CD4-positive, alpha-beta T cell treated with Interleukin-6 at 100 ng/mL for 8 hours (primary cell): ENCODE measurements around the gene GRAMD1B.
A peak's percentile ranks its signal among the peaks of the same experiment; 100 is the strongest.
"Not testable (repeated sequence)": the region's sequence is repeated elsewhere in the genome, so short reads cannot be mapped to it uniquely, and the experiment has no call there.

Experiments used
- DNase-seq: peaks from one replicate; pipeline ENCODE4 v3.0.0-alpha.2; 2020; ENCODE audit warnings: mixed read lengths, low spot score

GRAMD1B gene

DNA sequence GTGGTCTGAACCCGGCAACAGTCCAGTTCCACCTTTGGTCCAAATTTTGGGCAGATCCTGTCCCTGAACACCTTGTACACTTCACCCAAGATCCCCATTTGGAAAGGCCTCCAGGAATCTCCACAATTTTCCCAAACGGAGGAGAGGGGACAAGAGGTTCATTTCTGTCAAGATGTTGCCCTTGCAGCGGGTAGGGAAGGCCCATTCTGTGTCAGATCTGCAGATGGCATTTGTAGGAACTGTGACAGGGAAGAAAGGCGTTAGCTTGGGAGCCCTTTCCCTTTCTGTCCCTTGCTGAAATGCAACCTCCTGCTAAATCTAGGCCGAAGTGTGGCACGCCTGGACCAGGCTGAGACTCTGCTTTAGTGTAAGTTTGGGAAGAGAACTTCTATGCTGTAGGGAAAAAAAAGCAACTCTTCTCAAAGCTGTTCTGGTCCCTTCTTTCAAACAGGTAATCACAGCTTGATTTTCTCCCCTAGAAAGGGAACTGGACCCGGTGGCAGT is 138.3 kb downstream of the GRAMD1B start:
- DNase-seq: no peak

DNA sequence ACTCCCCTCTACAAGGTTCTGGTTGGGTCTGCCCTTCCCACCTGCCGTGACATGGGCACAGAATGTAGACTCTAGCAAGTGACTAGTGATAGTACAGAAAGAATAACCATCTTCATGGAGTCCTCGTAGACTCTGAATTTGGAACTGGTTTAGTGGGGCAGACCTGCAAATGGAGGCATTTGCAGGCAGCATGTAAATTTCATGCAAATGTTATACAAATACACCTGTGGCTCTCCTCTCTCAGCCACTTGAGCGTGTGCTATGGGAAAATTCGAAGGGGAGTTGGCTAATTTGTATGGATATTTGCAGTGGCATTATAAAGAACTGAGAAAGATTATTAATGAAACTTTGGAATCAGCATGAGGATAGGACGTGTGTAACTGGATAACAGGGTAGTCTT is 139.3 kb downstream of the GRAMD1B start:
- no peak for DNase-seq

DNA sequence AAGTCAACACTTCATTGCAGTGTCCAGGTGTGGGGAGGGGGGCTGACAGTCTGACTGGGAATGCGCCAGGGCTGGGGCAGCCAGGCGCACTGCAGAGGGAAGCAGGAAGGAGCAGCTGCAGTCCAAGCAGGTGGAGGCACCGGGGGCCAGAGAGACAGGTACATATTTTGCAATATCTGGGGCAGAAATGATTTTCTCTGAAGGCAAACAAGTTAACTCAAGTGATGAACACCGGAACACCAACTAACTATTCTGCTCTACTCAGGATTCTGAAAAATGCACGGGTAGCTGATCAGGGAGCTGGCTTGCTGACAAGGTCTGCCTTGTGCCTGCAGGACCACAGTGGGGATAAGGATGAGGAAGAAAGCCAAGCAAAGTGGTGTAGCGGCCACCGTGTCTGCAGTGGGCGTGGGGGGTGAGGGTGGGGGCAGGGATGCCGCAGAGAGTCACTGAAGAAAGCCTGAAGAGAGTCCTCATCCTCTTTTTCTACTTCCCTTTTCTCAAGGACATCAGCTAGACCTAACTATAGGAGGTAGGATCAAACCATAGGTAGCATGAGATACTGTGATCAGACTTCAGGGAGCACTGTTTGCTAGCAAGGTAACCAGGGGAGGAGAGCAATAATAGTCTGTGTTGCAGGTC is 141.0 kb downstream of the GRAMD1B start:
- no peak for DNase-seq

DNA sequence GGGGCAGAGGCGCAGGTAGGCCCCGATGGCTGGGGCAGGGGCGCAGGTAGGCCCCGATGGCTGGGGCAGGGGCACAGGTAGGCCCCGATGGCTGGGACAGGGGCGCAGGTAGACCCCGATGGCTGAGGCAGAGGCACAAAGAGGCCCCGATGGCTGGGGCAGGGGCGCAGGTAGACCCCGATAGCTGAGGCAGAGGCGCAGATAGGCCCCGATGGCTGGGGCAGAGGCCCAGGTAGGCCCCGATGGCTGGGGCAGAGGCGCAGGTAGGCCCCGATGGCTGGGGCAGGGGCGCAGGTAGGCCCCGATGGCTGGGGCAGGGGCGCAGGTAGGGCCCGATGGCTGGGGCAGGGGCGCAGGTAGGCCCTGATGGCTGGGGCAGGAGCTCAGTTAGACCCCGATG is 142.7 kb downstream of the GRAMD1B start:
- not testable (repeated sequence) for DNase-seq

DNA sequence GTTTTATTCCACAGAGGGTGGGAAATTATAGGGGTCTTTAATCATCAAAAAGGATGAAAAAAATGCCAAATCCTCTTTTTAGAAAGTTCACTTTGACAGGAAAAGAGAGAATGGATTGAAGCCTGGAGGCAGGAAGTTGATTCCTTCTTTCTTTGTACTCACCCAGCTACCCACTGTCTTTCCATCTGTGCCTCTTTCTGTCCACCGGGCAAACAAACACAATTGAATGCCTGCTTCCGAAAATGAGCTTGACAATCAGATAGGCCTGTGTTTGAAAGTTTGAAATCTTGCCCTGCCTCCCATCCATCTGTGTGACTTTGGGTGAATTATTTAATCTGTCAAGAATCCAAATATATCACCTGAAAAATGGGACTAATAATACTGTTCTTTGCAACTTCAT is 143.2 kb downstream of the GRAMD1B start:
- no peak for DNase-seq

DNA sequence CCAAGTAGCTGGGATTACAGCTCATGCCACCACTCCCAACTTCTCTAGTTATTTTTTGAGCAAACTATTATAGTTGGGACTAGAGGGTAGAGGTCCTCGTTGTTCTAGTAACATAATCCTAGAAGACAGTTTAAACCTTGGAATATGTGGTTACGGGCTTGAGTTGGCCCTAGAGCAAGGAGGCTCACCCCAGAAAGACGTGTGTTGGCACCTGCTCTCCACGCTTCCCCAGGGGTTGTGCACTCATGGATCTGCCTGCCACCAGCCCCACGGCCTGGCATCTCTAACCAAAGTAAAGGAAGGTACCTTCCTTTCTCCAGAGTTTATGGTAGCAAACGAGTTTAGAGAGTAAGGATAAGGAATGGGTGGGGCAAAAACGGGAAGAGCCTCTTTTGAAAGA is 145.4 kb downstream of the GRAMD1B start:
- DNase-seq: no peak

DNA sequence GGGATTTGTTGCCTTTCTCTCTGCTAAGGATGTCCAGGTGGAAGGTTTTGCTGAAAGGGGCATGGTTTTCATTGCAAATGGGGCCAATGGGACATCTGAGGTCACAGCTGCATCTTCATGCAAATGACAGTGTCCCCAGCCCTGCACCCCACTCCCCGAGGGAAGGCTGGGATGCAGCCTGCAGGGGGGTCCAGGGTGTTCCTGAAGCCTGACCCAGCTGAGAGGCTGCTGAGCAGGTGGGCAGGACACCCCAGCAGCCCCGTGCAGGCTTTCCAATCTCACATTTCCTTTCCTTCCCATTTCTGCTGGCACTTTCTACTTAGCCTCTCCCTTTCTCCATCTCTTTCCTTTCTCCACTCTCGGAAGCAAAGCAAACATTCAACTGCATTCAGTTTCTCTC is 146.0 kb downstream of the GRAMD1B start:
- DNase-seq: no peak

DNA sequence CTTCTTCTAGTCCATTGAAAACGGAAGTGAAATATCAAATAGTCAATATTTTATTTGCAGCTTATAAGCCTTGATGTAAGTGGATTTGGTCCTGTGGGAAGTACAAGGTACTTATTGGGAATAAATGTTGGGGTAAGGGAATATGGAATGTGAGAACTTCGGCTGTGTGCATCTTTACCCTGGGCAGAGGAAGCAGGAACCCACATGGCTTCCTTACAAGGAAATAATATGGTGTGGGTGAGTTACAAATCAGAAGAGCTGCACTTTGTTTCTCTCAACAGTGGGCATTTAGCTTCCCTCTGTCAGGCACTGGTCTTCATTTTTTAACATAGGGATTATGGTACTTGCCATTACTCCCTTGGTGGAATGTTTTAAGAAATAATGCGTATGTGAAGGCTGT is 146.4 kb downstream of the GRAMD1B start:
- DNase-seq: no peak

DNA sequence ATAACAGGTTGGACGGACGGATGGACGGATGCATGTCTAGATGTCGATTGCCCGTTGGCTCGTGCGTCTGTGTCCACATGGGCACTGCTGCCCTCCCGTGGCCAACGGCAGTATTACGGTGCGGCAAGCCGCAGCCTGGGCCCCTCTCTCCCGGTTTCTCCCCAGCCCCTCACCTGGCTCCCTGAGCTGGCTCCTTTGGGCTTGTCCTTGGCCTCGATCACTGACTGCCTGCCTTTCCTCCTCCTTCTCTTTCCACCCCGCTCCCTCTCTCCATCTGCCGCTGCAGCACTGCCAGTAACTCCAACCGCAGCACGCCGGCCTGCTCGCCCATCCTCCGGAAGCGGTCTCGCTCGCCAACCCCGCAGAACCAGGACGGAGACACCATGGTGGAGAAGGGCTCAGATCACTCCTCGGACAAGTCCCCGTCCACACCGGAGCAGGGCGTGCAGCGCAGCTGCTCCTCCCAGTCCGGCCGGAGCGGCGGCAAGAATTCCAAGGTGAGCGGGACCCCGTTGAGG is 147.1 kb downstream of the GRAMD1B start:
- DNase-seq: peak; percentile 36

DNA sequence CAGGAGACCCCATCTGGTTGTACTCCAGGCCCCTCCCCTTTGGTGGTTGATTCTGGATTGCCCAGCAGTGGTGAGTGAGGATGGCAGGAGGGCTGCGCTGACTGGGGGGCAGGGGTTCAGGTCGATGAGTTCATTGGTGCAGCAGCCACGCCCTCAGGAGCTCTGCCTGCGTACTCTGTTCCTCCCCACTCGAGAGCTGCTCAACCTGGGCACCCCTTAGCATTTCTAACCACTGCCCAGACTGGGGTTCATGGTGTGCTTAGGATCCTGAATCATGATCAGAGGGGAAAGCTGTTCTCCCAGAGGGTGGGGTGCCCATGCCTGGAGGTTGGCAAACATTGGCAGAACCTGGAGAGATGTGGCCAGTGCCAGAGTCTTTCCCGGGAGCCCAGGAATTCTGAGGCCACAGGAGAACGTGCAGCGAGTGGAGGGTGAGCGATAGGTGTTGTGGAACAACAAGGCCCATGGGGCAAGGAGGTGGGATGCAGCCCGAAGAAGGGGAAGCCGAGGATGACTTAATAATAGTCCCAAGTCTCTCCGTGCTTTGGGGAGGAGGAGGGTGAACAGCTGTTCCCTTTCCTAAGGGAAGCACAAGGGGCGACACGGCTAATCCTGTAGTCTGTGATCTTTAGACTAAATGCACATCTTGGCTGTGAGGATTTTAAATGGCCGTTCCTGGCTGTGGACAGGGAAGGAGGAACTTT is 148.9 kb downstream of the GRAMD1B start:
- DNase-seq: no peak

DNA sequence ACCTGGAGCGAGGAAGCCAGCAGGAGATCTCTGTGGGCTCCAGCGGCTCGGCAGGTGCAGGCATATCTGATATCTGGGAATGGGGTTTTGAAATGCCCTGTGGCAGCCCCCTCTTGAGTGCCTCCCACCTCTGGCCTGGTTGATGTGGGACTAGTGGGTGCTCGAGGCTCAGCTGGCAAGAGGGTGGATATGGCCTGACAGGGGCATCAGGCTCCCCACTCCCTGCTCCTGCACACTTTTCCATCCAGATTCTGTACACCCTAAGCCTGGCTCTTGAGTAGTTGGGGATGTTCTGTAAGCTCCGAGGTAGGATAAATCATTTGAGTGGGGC is 149.4 kb downstream of the GRAMD1B start:
- no peak for DNase-seq

DNA sequence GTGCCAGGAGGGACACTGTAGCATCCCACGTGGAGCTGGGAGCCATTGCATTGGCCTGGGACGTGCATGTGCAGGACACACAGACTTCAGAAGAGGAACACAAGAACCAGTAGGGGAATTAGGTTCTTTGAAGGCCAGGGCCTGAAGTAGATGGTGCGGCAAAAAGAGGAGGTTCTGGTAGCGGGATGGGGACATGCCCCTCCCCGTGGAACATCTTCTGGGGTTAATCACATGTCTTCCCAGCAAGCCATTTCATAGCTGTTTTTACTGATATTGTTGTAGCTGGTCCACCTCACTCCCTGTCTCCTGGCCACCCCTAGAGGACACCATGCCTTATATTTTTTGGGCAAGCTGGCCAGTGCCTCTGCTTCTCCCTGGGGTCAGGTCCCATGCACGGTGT is 150.1 kb downstream of the GRAMD1B start:
- no peak for DNase-seq

DNA sequence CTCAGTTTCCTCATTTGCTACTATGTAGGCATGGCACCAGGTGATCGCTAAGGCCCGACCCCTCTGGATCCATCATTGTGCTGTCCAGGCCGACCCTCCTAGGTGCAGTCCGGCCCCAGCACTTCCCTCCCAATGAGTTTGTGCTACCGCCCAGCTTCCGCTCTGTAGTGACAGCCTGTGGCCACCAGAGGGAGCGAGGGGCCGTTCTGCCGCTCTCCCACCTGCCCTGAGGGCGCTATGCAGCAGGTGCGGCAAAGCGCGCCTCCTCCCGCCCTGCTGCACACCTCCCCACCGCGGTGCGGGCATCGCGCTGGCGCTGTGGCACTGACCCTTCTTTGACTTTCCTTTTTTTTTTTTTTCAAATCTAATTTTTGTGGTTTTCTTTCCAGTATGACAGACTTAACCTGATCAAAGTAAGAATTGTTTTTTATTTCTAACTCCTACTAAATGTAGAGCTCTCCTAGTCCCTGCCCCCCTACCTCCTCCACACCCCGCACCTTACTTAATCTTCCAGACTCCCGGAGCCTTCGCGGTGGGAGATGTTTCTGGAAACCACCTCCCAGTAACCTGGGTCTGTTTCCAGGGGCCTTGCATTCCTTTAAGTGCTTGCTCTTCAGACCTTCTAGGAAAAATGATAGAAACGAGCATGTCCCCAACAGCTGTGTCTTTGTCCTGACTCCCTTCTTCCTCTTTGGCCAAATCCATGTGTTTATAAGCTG is 150.6 kb downstream of the GRAMD1B start:
- DNase-seq: peak; percentile 63

DNA sequence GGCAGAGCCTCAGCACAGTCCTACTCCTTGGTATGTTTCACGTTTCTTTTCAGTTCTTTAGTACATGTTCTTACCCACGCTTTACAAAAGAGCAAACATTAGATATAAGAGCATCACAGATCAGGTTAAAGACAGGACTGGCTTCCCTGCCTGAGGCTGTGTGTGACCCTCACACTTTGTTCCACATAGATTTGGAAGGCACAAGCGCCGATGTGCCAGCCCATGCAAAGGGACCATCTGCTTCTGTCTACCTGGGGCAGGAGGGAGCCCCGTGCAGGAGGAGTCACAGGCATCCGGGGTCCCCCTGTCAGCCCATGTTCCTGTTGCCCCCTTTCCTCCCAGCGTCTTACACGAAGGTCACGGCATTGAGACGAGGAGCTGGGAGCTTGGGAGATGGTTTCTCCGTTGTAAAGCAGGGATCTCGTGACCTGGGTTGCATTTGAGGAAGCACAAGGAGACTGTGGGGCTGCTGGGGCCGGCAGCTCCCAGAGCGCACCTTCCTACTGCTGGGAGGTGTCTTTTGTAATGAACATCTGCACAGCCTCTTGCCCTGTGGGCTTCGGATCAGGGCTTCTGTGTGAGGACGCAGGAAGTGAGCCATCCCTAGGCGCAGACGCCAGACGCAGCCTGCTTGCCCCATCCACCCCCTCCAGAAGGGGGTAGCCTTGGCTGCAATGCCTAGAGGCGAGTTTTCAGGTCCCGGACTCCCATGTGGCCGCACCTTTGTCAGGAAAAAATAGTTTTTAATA is 151.8 kb downstream of the GRAMD1B start:
- no peak for DNase-seq

DNA sequence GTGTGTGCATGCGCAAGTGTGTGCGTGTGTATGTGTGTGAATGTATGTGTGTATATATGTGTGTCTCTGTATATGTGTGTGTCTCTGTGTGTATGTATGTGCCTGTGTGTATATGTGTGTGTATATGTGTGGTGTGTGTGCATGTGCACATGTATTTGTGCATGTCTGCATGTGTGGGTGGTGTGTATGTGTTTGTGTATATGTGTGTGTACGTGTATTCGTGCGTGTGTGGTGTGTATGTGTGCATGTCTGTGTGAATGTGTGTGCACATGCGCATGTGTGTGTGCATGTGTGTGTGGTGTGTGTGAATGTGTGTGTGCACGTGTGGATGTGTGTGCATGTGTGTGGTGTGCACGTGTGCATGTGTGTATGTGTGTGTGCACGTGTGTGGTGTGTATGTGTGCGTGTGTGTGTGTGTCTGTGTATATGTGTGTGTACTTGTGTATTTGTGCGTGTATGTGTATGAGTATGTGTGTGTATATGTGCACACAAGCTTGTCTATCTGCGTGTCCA is 153.0 kb downstream of the GRAMD1B start:
- no peak for DNase-seq

DNA sequence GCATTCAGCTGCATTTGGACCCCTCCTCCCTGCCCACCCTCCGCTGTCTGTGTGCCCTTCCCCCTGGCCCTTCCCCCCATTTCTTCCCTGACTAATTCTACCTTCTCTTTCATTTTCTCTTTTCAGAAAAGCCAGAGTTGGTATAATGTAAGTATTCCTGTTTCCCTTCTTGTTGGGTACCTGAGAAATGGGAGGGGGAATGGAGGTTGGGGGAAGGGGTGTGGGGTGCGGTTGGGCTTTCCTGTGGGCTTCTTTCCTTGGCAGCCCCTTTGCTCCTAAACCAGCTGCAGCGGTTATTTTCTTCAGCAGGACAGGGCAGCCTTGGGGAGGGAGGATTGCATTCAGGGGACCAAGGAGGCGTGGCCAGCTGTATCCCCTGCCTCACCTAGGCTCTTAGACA is 154.1 kb downstream of the GRAMD1B start:
- DNase-seq: no peak

DNA sequence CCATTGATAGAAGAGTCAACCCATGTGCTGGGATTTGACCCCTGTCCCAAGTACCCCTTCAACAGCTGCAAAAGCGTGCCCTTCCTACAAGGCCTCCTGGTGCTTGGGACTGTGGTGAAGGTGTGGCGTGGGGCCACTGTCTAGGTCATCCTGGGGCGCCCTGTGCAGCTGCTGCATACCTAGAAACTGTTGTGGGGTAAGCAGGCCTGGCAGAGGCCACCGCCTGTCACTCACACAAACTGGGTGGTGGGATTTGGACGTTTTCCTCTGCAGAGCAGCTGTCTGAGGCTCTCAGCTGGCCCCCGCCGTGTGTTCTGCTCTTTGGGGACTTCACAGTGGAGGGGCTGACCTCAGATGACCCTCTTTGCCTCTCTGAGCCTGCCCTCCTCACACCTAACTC is 154.7 kb downstream of the GRAMD1B start:
- no peak for DNase-seq

DNA sequence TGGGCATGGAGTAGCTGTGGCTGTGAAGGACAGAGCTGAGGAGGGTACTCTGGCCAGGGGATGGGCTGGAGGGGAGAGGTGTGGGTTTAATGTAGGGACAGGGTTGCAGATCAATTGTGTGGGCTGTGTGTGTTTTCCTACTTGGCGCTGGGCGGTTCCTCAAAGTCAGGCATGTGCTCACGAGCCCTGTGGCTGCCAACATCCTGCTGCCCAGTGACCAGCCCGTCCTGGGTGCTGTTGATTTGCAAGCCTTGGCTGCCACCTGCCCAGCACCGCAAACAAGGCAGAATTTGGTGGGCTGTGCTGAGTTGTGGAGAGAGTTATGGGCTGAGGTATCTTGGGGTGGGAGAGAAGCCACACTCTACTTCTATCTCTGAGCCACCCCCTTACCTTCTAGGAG is 155.1 kb downstream of the GRAMD1B start:
- DNase-seq: no peak

DNA sequence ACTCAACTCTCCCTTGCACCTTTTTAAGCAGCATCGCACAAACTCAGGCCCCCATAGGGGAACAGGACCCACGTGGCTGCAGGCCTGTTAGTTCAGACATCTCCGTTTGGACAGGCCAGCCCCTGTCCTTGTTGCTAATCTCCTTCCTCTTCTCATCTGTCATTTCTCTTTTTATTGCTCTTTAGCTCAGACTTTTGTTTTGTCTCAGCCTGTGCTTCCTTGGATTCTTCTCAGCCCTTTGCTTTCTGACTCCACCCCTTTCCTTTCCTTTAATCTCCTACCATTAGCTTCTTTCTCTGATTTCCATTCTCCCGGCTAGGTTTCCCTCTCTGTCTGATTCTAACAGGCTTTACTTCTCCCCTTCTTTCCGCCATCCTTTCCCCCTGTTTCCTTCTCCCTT is 155.6 kb downstream of the GRAMD1B start:
- no peak for DNase-seq

DNA sequence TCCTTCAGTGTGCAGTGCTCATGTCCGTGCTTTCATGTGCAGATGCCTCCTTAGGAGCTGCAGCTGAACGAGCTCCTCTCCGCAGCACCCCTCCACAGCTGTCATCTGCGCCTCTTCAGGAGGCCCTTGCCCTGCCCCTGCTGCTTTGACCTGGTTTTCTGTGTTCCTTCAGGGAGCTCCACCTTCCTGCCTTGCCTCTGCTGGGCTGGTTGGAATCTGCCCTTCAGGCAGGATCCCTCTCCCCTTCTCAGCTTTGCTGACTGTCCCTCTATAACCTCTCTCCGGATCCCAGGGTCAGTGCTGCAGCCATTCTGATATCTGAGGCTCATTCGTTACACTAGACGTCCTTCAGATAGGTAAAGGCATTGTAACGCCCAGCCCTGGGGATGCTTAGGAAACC is 156.5 kb downstream of the GRAMD1B start:
- DNase-seq: no peak

DNA sequence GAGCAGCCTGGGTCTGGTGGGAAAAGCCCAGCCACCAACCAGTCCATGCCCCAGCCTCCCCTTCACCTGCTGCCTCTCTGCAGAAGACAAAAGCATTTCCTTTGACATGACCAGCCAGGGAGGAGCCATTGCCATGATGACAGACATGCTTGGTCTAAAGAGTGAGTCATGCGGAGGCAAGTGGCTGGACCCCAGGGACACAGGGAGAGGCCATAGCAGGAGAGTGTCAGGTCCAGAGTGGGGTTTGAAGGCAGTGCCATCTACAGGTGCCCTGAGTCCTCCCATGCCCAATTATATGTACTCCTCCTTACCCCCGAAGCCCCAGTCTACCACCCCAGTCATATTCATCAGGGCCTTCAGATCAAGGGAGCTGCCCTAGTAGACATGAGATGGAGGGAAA is 157.0 kb downstream of the GRAMD1B start:
- DNase-seq: no peak

DNA sequence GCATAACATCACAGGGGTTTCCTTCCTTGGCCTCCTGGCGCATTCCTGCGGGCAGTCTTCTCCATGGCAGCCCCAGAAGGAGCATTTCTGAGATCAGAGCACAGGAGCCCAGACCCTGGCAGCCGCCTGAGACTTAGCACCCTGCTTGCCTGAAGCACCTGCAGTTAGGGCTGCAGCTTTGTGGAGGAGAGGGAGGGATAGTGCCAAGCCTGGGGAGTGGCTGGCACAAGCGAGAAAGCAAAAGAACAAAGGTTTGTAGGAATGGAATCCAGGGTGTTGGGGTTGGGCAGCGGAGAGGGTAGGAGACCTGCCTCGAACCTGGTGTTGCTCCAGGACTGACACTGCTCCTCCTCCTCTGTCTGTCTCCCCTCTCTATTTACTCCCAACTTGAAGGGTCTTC is 157.5 kb downstream of the GRAMD1B start:
- no peak for DNase-seq
